Endodermal cell (in vitro differentiated cells): Measurements from ENCODE around the gene TEX14. TPM values are rescaled to one million over a fixed set of nuclear protein-coding genes. Genes with fewer than 3 reads are reported as not detected.

ENCODE experiments used
- DNase-seq: peaks from one replicate; pipeline ENCODE4 v3.0.0-alpha.2; 2017
- H3K27ac ChIP-seq: 2 replicates; pipeline ENCODE4 v1.5.1; 2013; ENCODE audit warnings: mild to moderate bottlenecking, low read depth, low read length, moderate library complexity
- H3K27me3 ChIP-seq: 2 replicates; pipeline ENCODE4 v1.6.1; 2013; ENCODE audit warnings: mild to moderate bottlenecking, low read length, moderate library complexity; ENCODE audit not compliant: insufficient read depth, control insufficient read depth, poor library complexity, severe bottlenecking
- H3K36me3 ChIP-seq: 2 replicates; pipeline ENCODE4 v1.7.0; 2013; ENCODE audit warnings: mild to moderate bottlenecking, low read length, moderate library complexity; ENCODE audit not compliant: control insufficient read depth, insufficient read depth
- H3K4me1 ChIP-seq: one replicate; pipeline ENCODE4 v1.7.0; 2013; ENCODE audit warnings: low read length; ENCODE audit not compliant: control insufficient read depth, insufficient read depth
- H3K4me3 ChIP-seq: 2 replicates; pipeline ENCODE4 v1.5.1; 2013; ENCODE audit warnings: mild to moderate bottlenecking, low read length, moderate library complexity
- H3K9ac ChIP-seq: 2 replicates; pipeline ENCODE4 v1.6.1; 2013; ENCODE audit warnings: mild to moderate bottlenecking, low read length, moderate library complexity; ENCODE audit not compliant: poor library complexity, severe bottlenecking; ENCODE audit errors: extremely low read depth
- H3K9me3 ChIP-seq: 2 replicates; pipeline ENCODE4 v1.6.1; 2013; ENCODE audit warnings: mild to moderate bottlenecking, low read length, moderate library complexity; ENCODE audit not compliant: control insufficient read depth
- H3K27ac Mint-ChIP-seq: 2 replicates; pipeline ENCODE4 v1.8.0; 2020; ENCODE audit warnings: mixed read lengths
- H3K27me3 Mint-ChIP-seq: 2 replicates; pipeline ENCODE4 v1.8.0; 2021; ENCODE audit warnings: mild to moderate bottlenecking, mixed read lengths; ENCODE audit not compliant: insufficient read depth
- H3K36me3 Mint-ChIP-seq: 2 replicates; pipeline ENCODE4 v1.8.0; 2020; ENCODE audit warnings: low read depth, mixed read lengths
- H3K4me1 Mint-ChIP-seq: 2 replicates; pipeline ENCODE4 v1.8.0; 2020; ENCODE audit warnings: mixed read lengths
- H3K4me3 Mint-ChIP-seq: 2 replicates; pipeline ENCODE4 v1.8.0; 2020; ENCODE audit warnings: mild to moderate bottlenecking, moderate library complexity, mixed read lengths
- H3K9me3 Mint-ChIP-seq: 2 replicates; pipeline ENCODE4 v1.8.0; 2020; ENCODE audit warnings: mild to moderate bottlenecking, mixed read lengths
- CTCF ChIP-seq: fragments of 200-600 bp; sonication (generic); conservative IDR thresholded peaks from 2 replicates; pipeline ENCODE4 v1.5.0; 2021; ENCODE audit warnings: antibody characterized with exemption, mild to moderate bottlenecking
- WGBS, 2 experiments: methylation state at CpG; one replicate each; pipeline versions ENCODE4 v1.1.5 to v1.1.7; 2013; ENCODE audit warnings: missing lambda C conversion rate in 2 of 2, mixed read lengths in 1 of 2; ENCODE audit not compliant: insufficient coverage in 1 of 2, insufficient read length in 1 of 2; 5-methylcytosine and 5-hydroxymethylcytosine counted together
- total RNA-seq, 2 donors: library from RNA; stranded (reverse); fragmentation: NEBNext Ultra II Directional in 1 of 2; extraction: Animal tissue kit (Norgen Biotek cat#: 25700) in 1 of 2; gene quantifications; 2 replicates in 1 of 2; 3 replicates in 1 of 2; pipeline ENCODE4 v1.2.1, GENCODE V29; 2021

The TEX14 gene
- total RNA-seq, 2 donors from 2014 or later = 0.09 to 0.18 TPM

GRCh38 chr17:58514770-58515157, 177.1 kb downstream of the TEX14 start:
- peaks cover 27% of the 10 kb centered on the region for H3K36me3 Mint-ChIP-seq
- no peaks in the 10 kb centered on the region for H3K27me3 Mint-ChIP-seq
- peak overlapping the region; percentile 82 for H3K4me3 Mint-ChIP-seq
- Histone ChIP-seq H3K27me3 (no peaks in the 10 kb centered on the region), H3K9ac (no peak overlapping the region), H3K4me1 (no peaks in the 10 kb centered on the region), H3K4me3 (peak overlapping the region; percentile 87), H3K27ac (no peak overlapping the region), H3K9me3 (no peaks in the 10 kb centered on the region), H3K36me3 (peaks cover 29% of the 10 kb centered on the region)
- H3K9me3 Mint-ChIP-seq = no peaks in the 10 kb centered on the region
- peak overlapping the region; percentile 91 for H3K27ac Mint-ChIP-seq
- DNase-seq = no peak
- no peak for TF ChIP-seq CTCF
- WGBS, 2 experiments = 30 to 50% methylated on average over 5 to 11 of the region's 11 CpGs
- peaks cover 22% of the 10 kb centered on the region for H3K4me1 Mint-ChIP-seq

- no peak for TF ChIP-seq CTCF
- WGBS, 2 experiments = 0 to 1% methylated on average over 17 to 64 of the region's 64 CpGs
- Histone ChIP-seq H3K4me3 (peak within 1 kb of the TSS; percentile 87), H3K36me3 (peaks cover 33% of the 10 kb centered on the region), H3K4me1 (no peaks in the 10 kb centered on the region), H3K27ac (peak within 1 kb of the TSS; percentile 34), H3K9ac (peak within 1 kb of the TSS; percentile 50), H3K9me3 (no peaks in the 10 kb centered on the region), H3K27me3 (no peaks in the 10 kb centered on the region)
- Mint-ChIP-seq H3K9me3 (no peaks in the 10 kb centered on the region), H3K4me3 (peak within 1 kb of the TSS; percentile 82), H3K36me3 (peaks cover 32% of the 10 kb centered on the region), H3K27ac (peak within 1 kb of the TSS; percentile 91), H3K27me3 (no peaks in the 10 kb centered on the region), H3K4me1 (peaks cover 22% of the 10 kb centered on the region)
- DNase-seq = peak; percentile 98
These were observed 177.7 kb downstream of the TEX14 start, which contains the start of gene MTMR4 for GRCh38 chr17:58513965-58514769. TSS of gene MTMR4 (minus strand) at chr17:58514638. CDS start at chr17:58514407, 231 bp downstream.

GRCh38 chr17:58513267-58513964, 178.4 kb downstream of the TEX14 start:
- Mint-ChIP-seq H3K4me1 (peaks cover 16% of the 10 kb centered on the region), H3K9me3 (no peaks in the 10 kb centered on the region), H3K36me3 (peaks cover 39% of the 10 kb centered on the region), H3K4me3 (peak overlapping the region; percentile 82), H3K27me3 (no peaks in the 10 kb centered on the region), H3K27ac (peak overlapping the region; percentile 87)
- no peaks in the 10 kb centered on the region for H3K4me1 ChIP-seq
- peak; percentile 20 for TF ChIP-seq CTCF
- no peaks in the 10 kb centered on the region for H3K9me3 ChIP-seq
- H3K4me3 ChIP-seq = peak overlapping the region; percentile 87
- H3K27me3 ChIP-seq = no peaks in the 10 kb centered on the region
- WGBS, 2 experiments = 36 to 42% methylated on average over 6 to 14 of the region's 14 CpGs
- H3K9ac ChIP-seq = peak overlapping the region; percentile 50
- H3K27ac ChIP-seq = peak overlapping the region; percentile 34
- no peak for DNase-seq
- peaks cover 41% of the 10 kb centered on the region for H3K36me3 ChIP-seq
